Endothelial cell of umbilical vein (primary cell): ENCODE measurements around the gene TARDBP. TPM values are rescaled to one million over a fixed set of nuclear protein-coding genes. Genes with fewer than 3 reads are reported as not detected.

ENCODE experiments used
- BruUV-seq: library from RNA; stranded (reverse); fragments of 400-500 nt; replicated peaks from 2 replicates; lab custom pipeline; 2021; lab: Mats Ljungman, UMichigan
- CTCF ChIA-PET: fragments of 300-600, 350-600 bp; sonication (Branson Sonifier 250); formaldehyde crosslinking; loops from one replicate; lab custom pipeline; 2021; ENCODE audit warnings: antibody characterized with exemption, inconsistent platforms; lab: Charles Lee
- POLR2A ChIA-PET: fragments of 300-600, 350-600 bp; sonication (Branson Sonifier 250); formaldehyde crosslinking; loops from one replicate; lab custom pipeline; 2021; ENCODE audit warnings: antibody characterized with exemption, inconsistent platforms; lab: Charles Lee
- DNase-seq: peaks from one replicate; pipeline ENCODE4 v3.0.0-alpha.2; 2011; ENCODE audit warnings: low read depth, low spot score
- FAIRE-seq: peaks from 2 replicates; lab custom pipeline; 2011; peaks lifted over from hg19 to GRCh38; lab: Jason Lieb, UNC
- H2AFZ ChIP-seq: 2 replicates; pipeline ENCODE4 v1.6.0; 2012; ENCODE audit warnings: low read depth, low read length, control low read depth, inconsistent platforms
- H3K27ac ChIP-seq: 2 replicates; pipeline ENCODE4 v1.5.1; 2011; ENCODE audit warnings: low read depth, mild to moderate bottlenecking, control low read depth, low read length, moderate library complexity; ENCODE audit not compliant: insufficient read depth
- H3K27me3 ChIP-seq, 2 experiments: 2 replicates each; pipeline versions ENCODE4 v1.6.0 to v1.6.1; 2011; ENCODE audit warnings: low read length in 2 of 2, mixed read lengths in 1 of 2; ENCODE audit not compliant: control insufficient read depth in 2 of 2, insufficient read depth in 2 of 2
- H3K36me3 ChIP-seq, 2 experiments: 2 replicates in 1 of 2; 3 replicates in 1 of 2; pipeline ENCODE4 v1.5.1; 2011; ENCODE audit warnings: low read length in 2 of 2, mild to moderate bottlenecking in 1 of 2, moderate library complexity in 1 of 2; ENCODE audit not compliant: control insufficient read depth in 2 of 2, insufficient read depth in 2 of 2; ENCODE audit errors: extremely low read depth in 1 of 2
- H3K4me1 ChIP-seq: 3 replicates; pipeline ENCODE4 v1.5.1; 2011; ENCODE audit warnings: mild to moderate bottlenecking, low read length; ENCODE audit not compliant: control insufficient read depth, insufficient read depth; ENCODE audit errors: extremely low read depth
- H3K4me2 ChIP-seq: 2 replicates; pipeline ENCODE4 v1.6.1; 2011; ENCODE audit warnings: low read length, control low read depth, mixed read lengths; ENCODE audit not compliant: insufficient read depth
- H3K4me3 ChIP-seq, 3 experiments: fragments of 200-600 bp in 1 of 3; sonication (generic), shearing (Covaris generic) in 1 of 3; replicated peaks in 1 of 3; 2 replicates each; pipeline ENCODE4 v1.5.1; 2011 to 2016; ENCODE audit warnings: control low read depth in 3 of 3, low read length in 3 of 3, mild to moderate bottlenecking in 2 of 3, inconsistent platforms in 1 of 3, low read depth in 1 of 3, moderate library complexity in 1 of 3; ENCODE audit not compliant: insufficient read depth in 1 of 3
- H3K79me2 ChIP-seq: 2 replicates; pipeline ENCODE4 v1.6.0; 2012; ENCODE audit warnings: low read length, inconsistent platforms; ENCODE audit not compliant: control insufficient read depth, insufficient read depth
- H3K9ac ChIP-seq: replicated peaks from 2 replicates; pipeline ENCODE3; 2011; ENCODE audit warnings: low read length, control low read depth; ENCODE audit not compliant: insufficient read depth; ENCODE audit errors: extremely low read depth
- H3K9me1 ChIP-seq: replicated peaks from 3 replicates; pipeline ENCODE4 v1.6.0; 2011; ENCODE audit warnings: mild to moderate bottlenecking, low read length; ENCODE audit not compliant: control insufficient read depth, insufficient read depth; ENCODE audit errors: extremely low read depth
- H3K9me3 ChIP-seq: replicated peaks from 2 replicates; pipeline ENCODE4 v1.5.1; 2012; ENCODE audit warnings: low read length, inconsistent platforms; ENCODE audit not compliant: control insufficient read depth, insufficient read depth
- H4K20me1 ChIP-seq: replicated peaks from 2 replicates; pipeline ENCODE3; 2011; ENCODE audit warnings: mild to moderate bottlenecking, low read length; ENCODE audit not compliant: control insufficient read depth, insufficient read depth; ENCODE audit errors: extremely low read depth
- EZH2 ChIP-seq: IDR thresholded peaks from 2 replicates; pipeline ENCODE4 v1.6.1; 2012; ENCODE audit warnings: borderline replicate concordance, low read depth, mild to moderate bottlenecking, moderate library complexity, low read length, inconsistent platforms; ENCODE audit not compliant: severe bottlenecking
- FOS ChIP-seq: IDR thresholded peaks from 2 replicates; pipeline ENCODE4 v1.6.1; 2011; ENCODE audit warnings: mild to moderate bottlenecking, low read length, moderate library complexity, borderline replicate concordance; ENCODE audit not compliant: insufficient read depth
- GATA2 ChIP-seq: IDR thresholded peaks from 2 replicates; pipeline ENCODE4 v1.7.0; 2011; ENCODE audit warnings: low read depth, mild to moderate bottlenecking, moderate library complexity, mixed read lengths, low read length; ENCODE audit not compliant: insufficient read length, insufficient read depth
- JUN ChIP-seq: IDR thresholded peaks from 2 replicates; pipeline ENCODE4 v1.6.1; 2011; ENCODE audit warnings: borderline replicate concordance, low read depth; ENCODE audit not compliant: insufficient read length, insufficient read depth
- MYC ChIP-seq: IDR thresholded peaks from one replicate; pipeline ENCODE4 v1.6.1; 2011; ENCODE audit warnings: mild to moderate bottlenecking, low read depth, low read length
- POLR2A ChIP-seq: IDR thresholded peaks from 2 replicates; pipeline ENCODE4 v1.6.1; 2012; ENCODE audit warnings: low read depth, mild to moderate bottlenecking, control low read depth, low read length
- POLR2AphosphoS5 ChIP-seq: IDR thresholded peaks from 2 replicates; pipeline ENCODE4 v1.6.1; 2012; ENCODE audit warnings: low read depth, mild to moderate bottlenecking, control low read depth, low read length, moderate library complexity; ENCODE audit not compliant: insufficient read depth
- dilution Hi-C: fragments of 300-500 bp; cut with MboI; formaldehyde crosslinking; loops from one replicate; pipeline ENCODE4 v1.15.0; 2019; ENCODE audit warnings: low sequenced_read_pairs; ENCODE audit not compliant: extremely low pct_ligation_motif_present
- intact Hi-C: fragments of 100-400 bp; cut with micrococcal nuclease; formaldehyde crosslinking; loops from one replicate; pipeline ENCODE4 v1.10.0; 2022
- polyA plus RNA-seq, 4 experiments: library from polyadenylated mRNA; depleted of rRNA in 3 of 4; stranded (reverse) in 3 of 4; unstranded in 1 of 4; fragments of >200 nt; gene quantifications; 2 replicates each; pipeline versions ENCODE4 v1.2.1 to v1.2.3, GENCODE V29; 2011 to 2012; ENCODE audit warnings: missing spikeins in 1 of 4
- total RNA-seq: library from RNA; stranded (reverse); gene quantifications from 2 replicates; pipeline ENCODE4 v1.2.3, GENCODE V29; 2021
- TF ChIP-seq, protein P1 (sequence below), 2 donors: IDR thresholded peaks; 1 replicate in 1 of 2; 2 replicates in 1 of 2; pipeline ENCODE4 v1.5.1; 2011; ENCODE audit warnings: low read length in 2 of 2, mild to moderate bottlenecking in 2 of 2, moderate library complexity in 2 of 2, control low read depth in 1 of 2, inconsistent platforms in 1 of 2, low read depth in 1 of 2; ENCODE audit not compliant: insufficient read depth in 1 of 2; ENCODE audit errors: extremely low read depth in 1 of 2
- TF ChIP-seq, protein P2 (sequence below): IDR thresholded peaks from 2 replicates; pipeline ENCODE4 v1.6.1; 2011; ENCODE audit not compliant: insufficient read depth, insufficient read length

Gene TARDBP
- total and polyA plus RNA-seq, 2 donors (not counting 3 experiments of a cell fraction or from before 2014, with no cell fraction given), result 106 to 183 TPM

DNA sequence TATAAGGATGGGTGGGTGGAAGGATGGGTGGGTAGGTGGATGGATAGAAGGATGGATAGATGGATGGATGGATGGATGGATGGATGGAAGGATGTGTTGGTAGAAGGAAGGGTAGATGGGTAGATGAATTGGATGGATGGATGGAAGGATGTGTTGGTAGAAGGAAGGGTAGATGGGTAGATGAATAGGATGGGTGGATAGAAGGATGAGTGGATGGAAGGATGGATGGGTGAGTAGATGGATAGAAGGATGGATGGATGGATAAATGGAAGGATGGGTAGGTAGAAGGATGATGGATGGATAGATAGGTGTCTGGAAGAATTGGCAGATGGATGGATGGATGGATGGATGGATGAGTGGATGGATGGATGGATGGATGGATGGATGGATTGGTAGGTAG, 28.6 kb downstream of the TARDBP start:
- TF ChIP-seq GATA2 (no peak), JUN (no peak), FOS (no peak), MYC (no peak), EZH2 (no peak), POLR2AphosphoS5 (no peak), POLR2A (no peak)
- TF ChIP-seq, protein P1, sequence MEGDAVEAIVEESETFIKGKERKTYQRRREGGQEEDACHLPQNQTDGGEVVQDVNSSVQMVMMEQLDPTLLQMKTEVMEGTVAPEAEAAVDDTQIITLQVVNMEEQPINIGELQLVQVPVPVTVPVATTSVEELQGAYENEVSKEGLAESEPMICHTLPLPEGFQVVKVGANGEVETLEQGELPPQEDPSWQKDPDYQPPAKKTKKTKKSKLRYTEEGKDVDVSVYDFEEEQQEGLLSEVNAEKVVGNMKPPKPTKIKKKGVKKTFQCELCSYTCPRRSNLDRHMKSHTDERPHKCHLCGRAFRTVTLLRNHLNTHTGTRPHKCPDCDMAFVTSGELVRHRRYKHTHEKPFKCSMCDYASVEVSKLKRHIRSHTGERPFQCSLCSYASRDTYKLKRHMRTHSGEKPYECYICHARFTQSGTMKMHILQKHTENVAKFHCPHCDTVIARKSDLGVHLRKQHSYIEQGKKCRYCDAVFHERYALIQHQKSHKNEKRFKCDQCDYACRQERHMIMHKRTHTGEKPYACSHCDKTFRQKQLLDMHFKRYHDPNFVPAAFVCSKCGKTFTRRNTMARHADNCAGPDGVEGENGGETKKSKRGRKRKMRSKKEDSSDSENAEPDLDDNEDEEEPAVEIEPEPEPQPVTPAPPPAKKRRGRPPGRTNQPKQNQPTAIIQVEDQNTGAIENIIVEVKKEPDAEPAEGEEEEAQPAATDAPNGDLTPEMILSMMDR (IDR thresholded peaks at IDR 0.05; ENCODE audit: extremely low read depth in 1 of 2, insufficient read depth in 1 of 2, low read depth in 1 of 2, low read length in 2 of 2), result no peak
- TF ChIP-seq, protein P2, sequence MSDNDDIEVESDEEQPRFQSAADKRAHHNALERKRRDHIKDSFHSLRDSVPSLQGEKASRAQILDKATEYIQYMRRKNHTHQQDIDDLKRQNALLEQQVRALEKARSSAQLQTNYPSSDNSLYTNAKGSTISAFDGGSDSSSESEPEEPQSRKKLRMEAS, result no peak
- DNase-seq, result no peak
- Histone ChIP-seq H2AFZ (no peak overlapping the region), H3K9me1 (no peaks in the 10 kb centered on the region), H3K4me3 (no peak overlapping the region), H3K79me2 (no peaks in the 10 kb centered on the region), H4K20me1 (no peaks in the 10 kb centered on the region), H3K4me2 (no peak overlapping the region), H3K36me3 (no peaks in the 10 kb centered on the region), H3K9ac (no peak overlapping the region), H3K9me3 (no peaks in the 10 kb centered on the region), H3K4me1 (no peaks in the 10 kb centered on the region), H3K27ac (no peak overlapping the region), H3K27me3 (no peaks in the 10 kb centered on the region)
- dilution Hi-C loops, result no loop called here
- no peak for FAIRE-seq
- ChIA-PET POLR2A (no interaction called here), CTCF (no interaction called here)
- no TSS peak for BruUV-seq
- intact Hi-C loops, result no loop called here
